ENCODE results near the gene DIO3. TPM values are rescaled to one million over a fixed set of nuclear protein-coding genes. Genes with fewer than 3 reads are reported as not detected.
"Not testable (repeated sequence)": the region's sequence is repeated elsewhere in the genome, so short reads cannot be mapped to it uniquely, and the experiment has no call there.

The DIO3 gene
- total and polyA plus RNA-seq, 2 of the 13 experiments (the other 11 are each of a cell fraction or from before 2014, with no cell fraction given): not detected

GRCh38 chr14:101548710-101549109 is 12.6 kb upstream of the DIO3 start:
- Histone ChIP-seq H3K27ac (ENCODE audit: extremely low read length, insufficient read depth, low read length) (no peak overlapping the region), H3K79me2 (ENCODE audit: insufficient read depth, low read length) (no peaks in the 10 kb centered on the region), H2AFZ (ENCODE audit: low read length) (no peak overlapping the region), H3K4me3 (replicated peaks in 1 of 3; ENCODE audit: insufficient read depth in 1 of 3, low read depth in 2 of 3, low read length in 3 of 3) (no peak overlapping the region), H3K4me2 (ENCODE audit: low read depth, low read length) (no peak overlapping the region), H3K27me3 (ENCODE audit: control insufficient read depth in 1 of 2, insufficient read depth in 2 of 2, low read length in 2 of 2) (no peaks in the 10 kb centered on the region; a peak in 1 of 5 replicates), H3K36me3 (replicated peaks in 1 of 2; ENCODE audit: control insufficient read depth in 1 of 2, insufficient read depth in 2 of 2, low read length in 2 of 2) (no peaks in the 10 kb centered on the region), H3K4me1 (ENCODE audit: insufficient read depth, low read length) (no peaks in the 10 kb centered on the region), H3K9me3 (ENCODE audit: low read length) (no peaks in the 10 kb centered on the region), H4K20me1 (ENCODE audit: insufficient read depth, low read length) (no peaks in the 10 kb centered on the region), H3K9ac (ENCODE audit: insufficient read depth, low read depth, low read length) (no peak overlapping the region)
- no peak for ATAC-seq
- intact Hi-C loops (cut with micrococcal nuclease; ENCODE audit: unreplicated experiment) (no loop called here), in situ Hi-C loops (cut with HindIII; ENCODE audit: extremely low pct_ligation_motif_present, low pct_unique_long_range_greater_than_20kb) (no loop called here)
- ChIA-PET POLR2A (no interaction called here), CTCF (ENCODE audit: low intra/inter-chr PET ratio, low total read pairs) (no interaction called here)
- DNase-seq (ENCODE audit: low spot score): no peak
- no TSS peak for BruUV-seq (replicated peaks)
- 40% methylated on average over 4 of the region's 5 CpGs for WGBS (ENCODE audit: low lambda C conversion rate)
- no peak for FAIRE-seq
- TF ChIP-seq THAP11 (CRISPR knock-in tag; IDR thresholded peaks at IDR 0.05) (no peak), ZNF354B (CRISPR knock-in tag; IDR thresholded peaks at IDR 0.05) (no peak), ZNF550 (CRISPR knock-in tag; IDR thresholded peaks at IDR 0.05; ENCODE audit: borderline replicate concordance) (no peak), HMG20A (CRISPR knock-in tag; IDR thresholded peaks at IDR 0.05; ENCODE audit: borderline replicate concordance) (no peak)

GRCh38 chr14:101549154-101549553 is 12.1 kb upstream of the DIO3 start:
- Histone ChIP-seq H3K79me2 (ENCODE audit: insufficient read depth, low read length) (no peaks in the 10 kb centered on the region), H3K36me3 (replicated peaks in 1 of 2; ENCODE audit: control insufficient read depth in 1 of 2, insufficient read depth in 2 of 2, low read length in 2 of 2) (no peaks in the 10 kb centered on the region), H3K27me3 (ENCODE audit: control insufficient read depth in 1 of 2, insufficient read depth in 2 of 2, low read length in 2 of 2) (no peaks in the 10 kb centered on the region), H3K27ac (ENCODE audit: extremely low read length, insufficient read depth, low read length) (no peak overlapping the region), H3K4me2 (ENCODE audit: low read depth, low read length) (no peak overlapping the region), H3K4me3 (replicated peaks in 1 of 3; ENCODE audit: insufficient read depth in 1 of 3, low read depth in 2 of 3, low read length in 3 of 3) (no peak overlapping the region), H4K20me1 (ENCODE audit: insufficient read depth, low read length) (no peaks in the 10 kb centered on the region), H3K9me3 (ENCODE audit: low read length) (no peaks in the 10 kb centered on the region), H2AFZ (ENCODE audit: low read length) (no peak overlapping the region), H3K9ac (ENCODE audit: insufficient read depth, low read depth, low read length) (no peak overlapping the region), H3K4me1 (ENCODE audit: insufficient read depth, low read length) (no peaks in the 10 kb centered on the region)
- ChIA-PET CTCF (ENCODE audit: low intra/inter-chr PET ratio, low total read pairs) (no interaction called here), POLR2A (no interaction called here)
- DNase-seq (ENCODE audit: low spot score): no peak
- TF ChIP-seq ZSCAN21 (CRISPR knock-in tag; IDR thresholded peaks at IDR 0.05; ENCODE audit: borderline replicate concordance): no peak
- no peak for TF ChIP-seq KMT2A (CRISPR knock-in tag; IDR thresholded peaks at IDR 0.05)
- no peak for FAIRE-seq
- no TSS peak for BruUV-seq (replicated peaks)
- intact Hi-C loops (cut with micrococcal nuclease; ENCODE audit: unreplicated experiment): no loop called here
- ATAC-seq: no peak
- in situ Hi-C loops (cut with HindIII; ENCODE audit: extremely low pct_ligation_motif_present, low pct_unique_long_range_greater_than_20kb): no loop called here
- 0% methylated on average over 1 of the region's 18 CpGs for WGBS (ENCODE audit: low lambda C conversion rate)

- H2AFZ ChIP-seq (ENCODE audit: low read length); in situ Hi-C loops (cut with HindIII; ENCODE audit: extremely low pct_ligation_motif_present, low pct_unique_long_range_greater_than_20kb); POLR2A ChIA-PET; intact Hi-C loops (cut with micrococcal nuclease; ENCODE audit: unreplicated experiment); DNase-seq (ENCODE audit: low spot score); H3K27ac ChIP-seq (ENCODE audit: extremely low read length, insufficient read depth, low read length); H3K36me3 ChIP-seq (replicated peaks in 1 of 2; ENCODE audit: control insufficient read depth in 1 of 2, insufficient read depth in 2 of 2, low read length in 2 of 2); H3K4me3 ChIP-seq (replicated peaks in 1 of 3; ENCODE audit: insufficient read depth in 1 of 3, low read depth in 2 of 3, low read length in 3 of 3); H3K4me2 ChIP-seq (ENCODE audit: low read depth, low read length); CTCF ChIA-PET (ENCODE audit: low intra/inter-chr PET ratio, low total read pairs); H3K9me3 ChIP-seq (ENCODE audit: low read length); BruUV-seq (replicated peaks); ATAC-seq; H3K27me3 ChIP-seq (ENCODE audit: control insufficient read depth in 1 of 2, insufficient read depth in 2 of 2, low read length in 2 of 2); H4K20me1 ChIP-seq (ENCODE audit: insufficient read depth, low read length); FAIRE-seq; H3K4me1 ChIP-seq (ENCODE audit: insufficient read depth, low read length); H3K79me2 ChIP-seq (ENCODE audit: insufficient read depth, low read length); H3K9ac ChIP-seq (ENCODE audit: insufficient read depth, low read depth, low read length): not testable (repeated sequence)
- 24% methylated on average over 5 of the region's 5 CpGs for WGBS (ENCODE audit: low lambda C conversion rate)
These were observed 10.9 kb upstream of the DIO3 start for GRCh38 chr14:101550202-101550912.
